Effector memory CD4-positive, alpha-beta T cell (primary cell): ENCODE data around the gene PCDH15.

Experiments
- DNase-seq, 3 donors: peaks; one replicate each; pipeline ENCODE4 v3.0.0-alpha.2; 2020
- H3K27ac ChIP-seq: 2 replicates; pipeline ENCODE4 v1.7.0; 2013; ENCODE audit warnings: mild to moderate bottlenecking, low read length, moderate library complexity; ENCODE audit not compliant: insufficient read depth, poor library complexity, severe bottlenecking
- H3K27me3 ChIP-seq: replicated peaks from 2 replicates; pipeline ENCODE4 v1.7.0; 2013; ENCODE audit warnings: mild to moderate bottlenecking, low read length; ENCODE audit not compliant: insufficient read depth, control insufficient read depth, poor library complexity, severe bottlenecking
- H3K36me3 ChIP-seq: 2 replicates; pipeline ENCODE4 v1.7.0; 2013; ENCODE audit warnings: mild to moderate bottlenecking, low read length, moderate library complexity; ENCODE audit not compliant: control insufficient read depth, insufficient read depth
- H3K4me1 ChIP-seq: 2 replicates; pipeline ENCODE4 v1.7.0; 2013; ENCODE audit warnings: low read length, mild to moderate bottlenecking; ENCODE audit not compliant: control insufficient read depth, insufficient read depth, poor library complexity, severe bottlenecking
- H3K4me3 ChIP-seq: 2 replicates; pipeline ENCODE4 v1.7.0; 2013; ENCODE audit warnings: low read length, low read depth, mild to moderate bottlenecking; ENCODE audit not compliant: insufficient read depth, poor library complexity, severe bottlenecking
- H3K9me3 ChIP-seq: 2 replicates; pipeline ENCODE4 v1.7.0; 2013; ENCODE audit warnings: mild to moderate bottlenecking, low read length, moderate library complexity; ENCODE audit not compliant: control insufficient read depth

PCDH15 gene

GRCh38 chr10:54665095-54665494 is 135.9 kb downstream of the PCDH15 start:
- Histone ChIP-seq H3K27me3 (no peaks in the 10 kb centered on the region), H3K4me3 (no peak overlapping the region), H3K27ac (no peak overlapping the region), H3K9me3 (no peaks in the 10 kb centered on the region), H3K4me1 (no peaks in the 10 kb centered on the region), H3K36me3 (no peaks in the 10 kb centered on the region)
- no peak for DNase-seq

- Histone ChIP-seq H3K27me3 (no peaks in the 10 kb centered on the region), H3K4me3 (no peak overlapping the region), H3K27ac (no peak overlapping the region), H3K36me3 (no peaks in the 10 kb centered on the region), H3K4me1 (no peaks in the 10 kb centered on the region), H3K9me3 (no peaks in the 10 kb centered on the region)
- DNase-seq: no peak
These were observed 140.6 kb downstream of the PCDH15 start for GRCh38 chr10:54660397-54660796.

- no peak overlapping the region for H3K4me3 ChIP-seq
- H3K4me1 ChIP-seq: no peaks in the 10 kb centered on the region
- no peaks in the 10 kb centered on the region for H3K9me3 ChIP-seq
- H3K36me3 ChIP-seq: no peaks in the 10 kb centered on the region
- H3K27me3 ChIP-seq: no peaks in the 10 kb centered on the region
- H3K27ac ChIP-seq: no peak overlapping the region
- no peak for DNase-seq
These were observed 144.4 kb downstream of the PCDH15 start for GRCh38 chr10:54656643-54657042.

GRCh38 chr10:54653518-54653917 is 147.5 kb downstream of the PCDH15 start:
- no peaks in the 10 kb centered on the region for H3K27me3 ChIP-seq
- no peak for DNase-seq
- H3K4me3 ChIP-seq: no peak overlapping the region
- H3K9me3 ChIP-seq: no peaks in the 10 kb centered on the region
- H3K36me3 ChIP-seq: no peaks in the 10 kb centered on the region
- no peaks in the 10 kb centered on the region for H3K4me1 ChIP-seq
- H3K27ac ChIP-seq: no peak overlapping the region

GRCh38 chr10:54650547-54650946 is 150.5 kb downstream of the PCDH15 start:
- DNase-seq: no peak
- Histone ChIP-seq H3K4me1 (no peaks in the 10 kb centered on the region), H3K27ac (no peak overlapping the region), H3K27me3 (no peaks in the 10 kb centered on the region), H3K4me3 (no peak overlapping the region), H3K36me3 (no peaks in the 10 kb centered on the region), H3K9me3 (no peaks in the 10 kb centered on the region)

GRCh38 chr10:54622017-54622416 is 179.0 kb downstream of the PCDH15 start:
- Histone ChIP-seq H3K4me3 (no peak overlapping the region), H3K27me3 (no peaks in the 10 kb centered on the region), H3K27ac (no peak overlapping the region), H3K36me3 (no peaks in the 10 kb centered on the region), H3K9me3 (no peaks in the 10 kb centered on the region), H3K4me1 (no peaks in the 10 kb centered on the region)
- DNase-seq: no peak

- H3K27me3 ChIP-seq: no peaks in the 10 kb centered on the region
- no peak for DNase-seq
- H3K9me3 ChIP-seq: no peaks in the 10 kb centered on the region
- no peaks in the 10 kb centered on the region for H3K36me3 ChIP-seq
- no peak overlapping the region for H3K4me3 ChIP-seq
- H3K4me1 ChIP-seq: no peaks in the 10 kb centered on the region
- H3K27ac ChIP-seq: no peak overlapping the region
These were observed 180.7 kb downstream of the PCDH15 start for GRCh38 chr10:54620352-54620751.

- Histone ChIP-seq H3K36me3 (no peaks in the 10 kb centered on the region), H3K9me3 (no peaks in the 10 kb centered on the region), H3K27me3 (no peaks in the 10 kb centered on the region), H3K27ac (no peak overlapping the region), H3K4me1 (no peaks in the 10 kb centered on the region), H3K4me3 (no peak overlapping the region)
- no peak for DNase-seq
These were observed 187.0 kb downstream of the PCDH15 start for GRCh38 chr10:54614072-54614471.

GRCh38 chr10:54613162-54613561 is 187.9 kb downstream of the PCDH15 start:
- Histone ChIP-seq H3K9me3 (no peaks in the 10 kb centered on the region), H3K36me3 (no peaks in the 10 kb centered on the region), H3K27me3 (no peaks in the 10 kb centered on the region), H3K27ac (no peak overlapping the region), H3K4me1 (no peaks in the 10 kb centered on the region), H3K4me3 (no peak overlapping the region)
- no peak for DNase-seq

- no peaks in the 10 kb centered on the region for H3K9me3 ChIP-seq
- DNase-seq: no peak
- H3K4me1 ChIP-seq: no peaks in the 10 kb centered on the region
- no peaks in the 10 kb centered on the region for H3K36me3 ChIP-seq
- H3K27ac ChIP-seq: no peak overlapping the region
- no peaks in the 10 kb centered on the region for H3K27me3 ChIP-seq
- H3K4me3 ChIP-seq: no peak overlapping the region
These were observed 191.6 kb downstream of the PCDH15 start for GRCh38 chr10:54609423-54609822.

GRCh38 chr10:54607983-54608382 is 193.0 kb downstream of the PCDH15 start:
- Histone ChIP-seq H3K4me1 (no peaks in the 10 kb centered on the region), H3K9me3 (no peaks in the 10 kb centered on the region), H3K27me3 (no peaks in the 10 kb centered on the region)

More at GRCh38 chr10:54607983-54608382, 193.0 kb downstream of the PCDH15 start:
- H3K4me3 ChIP-seq: no peak overlapping the region
- DNase-seq: no peak
- H3K36me3 ChIP-seq: no peaks in the 10 kb centered on the region
- no peak overlapping the region for H3K27ac ChIP-seq
